MM.1S (cell line): ENCODE results near the gene ZBTB26.

Experiments
- DNase-seq: peaks from one replicate; pipeline ENCODE4 v3.0.0-alpha.2; 2015
- H2AFZ ChIP-seq: fragments of 300-600 bp; sonication (generic); 2 replicates; pipeline ENCODE4 v1.6.0; 2016; ENCODE audit warnings: antibody characterized with exemption, low read length
- H3F3A ChIP-seq: fragments of 300-600 bp; sonication (generic); 2 replicates; pipeline ENCODE4 v1.6.1; 2016; ENCODE audit warnings: mild to moderate bottlenecking, antibody characterized with exemption, low read length, moderate library complexity, mixed read lengths; ENCODE audit not compliant: insufficient read depth
- H3K27ac ChIP-seq: fragments of 300-600 bp; sonication (generic); 2 replicates; pipeline ENCODE4 v1.5.1; 2016; ENCODE audit warnings: mild to moderate bottlenecking, low read length
- H3K27me3 ChIP-seq: fragments of 300-600 bp; sonication (generic); replicated peaks from 2 replicates; pipeline ENCODE4 v1.6.0; 2016; ENCODE audit warnings: low read length; ENCODE audit not compliant: insufficient read depth
- H3K36me3 ChIP-seq: fragments of 300-600 bp; sonication (generic); replicated peaks from 2 replicates; pipeline ENCODE4 v1.6.1; 2016; ENCODE audit warnings: mild to moderate bottlenecking, low read length, mixed read lengths; ENCODE audit not compliant: insufficient read depth
- H3K4me1 ChIP-seq: fragments of 300-600 bp; sonication (generic); 2 replicates; pipeline ENCODE4 v1.6.1; 2016; ENCODE audit warnings: low read length, mixed read lengths
- H3K4me2 ChIP-seq: fragments of 300-600 bp; sonication (generic); 2 replicates; pipeline ENCODE4 v1.6.0; 2016; ENCODE audit warnings: low read depth, low read length
- H3K4me3 ChIP-seq: fragments of 300-600 bp; sonication (generic); 2 replicates; pipeline ENCODE4 v1.5.1; 2016; ENCODE audit warnings: low read length, mixed read lengths
- H3K79me2 ChIP-seq: fragments of 300-600 bp; sonication (generic); 2 replicates; pipeline ENCODE4 v1.6.1; 2016; ENCODE audit warnings: mixed run types, low read length, mixed read lengths
- H3K9ac ChIP-seq: fragments of 300-600 bp; sonication (generic); 2 replicates; pipeline ENCODE4 v1.6.1; 2016; ENCODE audit warnings: low read length, mixed read lengths
- H3K9me2 ChIP-seq: fragments of 300-600 bp; sonication (generic); replicated peaks from 2 replicates; pipeline ENCODE4 v1.6.1; 2016; ENCODE audit warnings: mild to moderate bottlenecking, low read length, mixed read lengths; ENCODE audit not compliant: insufficient read depth
- H3K9me3 ChIP-seq: fragments of 300-600 bp; sonication (generic); replicated peaks from 2 replicates; pipeline ENCODE4 v1.6.1; 2016; ENCODE audit warnings: mild to moderate bottlenecking, low read length, mixed read lengths; ENCODE audit not compliant: insufficient read depth
- H4K20me1 ChIP-seq: fragments of 300-600 bp; sonication (generic); 2 replicates; pipeline ENCODE4 v1.6.1; 2016; ENCODE audit warnings: mild to moderate bottlenecking, low read length, moderate library complexity, mixed read lengths; ENCODE audit not compliant: insufficient read depth
- CTCF ChIP-seq: fragments of 300-600 bp; sonication (generic); IDR thresholded peaks from 2 replicates; pipeline ENCODE4 v1.5.1; 2016; ENCODE audit warnings: antibody characterized with exemption, low read length, mixed read lengths
- EZH2 ChIP-seq: fragments of 300-600 bp; sonication (generic); optimal IDR thresholded peaks from 2 replicates; pipeline ENCODE3; 2017; ENCODE audit warnings: low read depth, mild to moderate bottlenecking, antibody characterized with exemption, low read length, mixed read lengths
- EZH2phosphoT487 ChIP-seq: fragments of 300-600 bp; sonication (generic); IDR thresholded peaks from 2 replicates; pipeline ENCODE4 v1.6.1; 2018; ENCODE audit warnings: antibody characterized with exemption, low read length

The ZBTB26 gene

DNA sequence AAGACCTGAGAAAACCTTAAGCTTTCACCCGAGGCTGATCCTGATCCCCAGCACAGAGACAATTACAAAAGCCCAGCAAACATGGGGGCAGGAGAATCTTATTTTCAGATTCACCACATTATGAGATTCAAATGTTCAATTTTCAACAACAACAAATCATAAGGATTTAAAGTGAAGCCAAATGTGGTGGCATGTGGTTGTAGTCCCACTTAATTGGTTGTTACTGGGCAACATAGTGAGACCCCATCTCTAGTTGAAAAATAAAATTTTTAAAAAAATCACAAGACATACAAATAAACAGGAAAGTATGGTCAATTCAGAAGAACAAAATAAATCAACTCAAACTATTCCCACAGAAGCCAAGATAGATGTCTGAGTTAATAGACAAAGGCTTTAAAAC, 5.6 kb upstream of the ZBTB26 start:
- Histone ChIP-seq H3F3A (peaks cover 8% of the 10 kb centered on the region; the same call in 1 of the 2 replicates), H3K9me3 (no peaks in the 10 kb centered on the region), H3K4me3 (no peak overlapping the region), H3K36me3 (no peaks in the 10 kb centered on the region), H3K4me1 (peaks cover 9% of the 10 kb centered on the region; the same call in 1 of the 2 replicates), H3K9ac (no peak overlapping the region), H2AFZ (no peak overlapping the region), H3K27ac (no peak overlapping the region), H4K20me1 (no peaks in the 10 kb centered on the region), H3K27me3 (no peaks in the 10 kb centered on the region), H3K79me2 (peaks cover 44% of the 10 kb centered on the region), H3K4me2 (no peak overlapping the region), H3K9me2 (no peaks in the 10 kb centered on the region)
- TF ChIP-seq CTCF: no peak
- TF ChIP-seq EZH2: no peak
- DNase-seq: no peak

DNA sequence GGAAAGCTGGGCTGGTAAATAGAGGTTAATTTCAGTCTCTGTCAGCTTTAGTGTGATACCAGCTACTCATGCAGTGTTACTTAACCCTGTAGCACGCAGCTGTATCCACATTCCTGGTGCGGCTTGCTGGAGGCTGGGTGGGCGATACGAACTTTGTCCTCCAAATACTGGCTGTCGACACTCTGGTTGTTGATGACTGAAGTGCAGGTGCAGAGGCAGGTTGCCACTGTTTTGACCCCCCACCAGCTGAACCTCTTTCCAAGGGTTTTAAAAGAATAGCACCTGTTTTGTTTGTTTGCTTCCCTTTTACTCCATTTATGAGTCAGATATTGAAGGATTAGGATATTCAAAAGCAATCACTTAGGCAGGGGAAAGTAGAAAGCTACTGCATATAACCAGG, 5.2 kb upstream of the ZBTB26 start:
- H2AFZ ChIP-seq: no peak overlapping the region
- TF ChIP-seq EZH2 (no peak), EZH2phosphoT487 (no peak), CTCF (no peak)
- no peaks in the 10 kb centered on the region for H3K36me3 ChIP-seq
- peaks cover 44% of the 10 kb centered on the region for H3K79me2 ChIP-seq
- H3K27me3 ChIP-seq: no peaks in the 10 kb centered on the region
- no peaks in the 10 kb centered on the region for H3K9me3 ChIP-seq
- no peaks in the 10 kb centered on the region for H4K20me1 ChIP-seq
- peaks cover 6% of the 10 kb centered on the region; the same call in 1 of the 2 replicates for H3K4me1 ChIP-seq
- no peak overlapping the region for H3K4me3 ChIP-seq
- H3K27ac ChIP-seq: no peak overlapping the region
- H3K9me2 ChIP-seq: no peaks in the 10 kb centered on the region
- peaks cover 12% of the 10 kb centered on the region; the same call in 1 of the 2 replicates for H3F3A ChIP-seq
- no peak for DNase-seq
- H3K4me2 ChIP-seq: no peak overlapping the region
- no peak overlapping the region for H3K9ac ChIP-seq

DNA sequence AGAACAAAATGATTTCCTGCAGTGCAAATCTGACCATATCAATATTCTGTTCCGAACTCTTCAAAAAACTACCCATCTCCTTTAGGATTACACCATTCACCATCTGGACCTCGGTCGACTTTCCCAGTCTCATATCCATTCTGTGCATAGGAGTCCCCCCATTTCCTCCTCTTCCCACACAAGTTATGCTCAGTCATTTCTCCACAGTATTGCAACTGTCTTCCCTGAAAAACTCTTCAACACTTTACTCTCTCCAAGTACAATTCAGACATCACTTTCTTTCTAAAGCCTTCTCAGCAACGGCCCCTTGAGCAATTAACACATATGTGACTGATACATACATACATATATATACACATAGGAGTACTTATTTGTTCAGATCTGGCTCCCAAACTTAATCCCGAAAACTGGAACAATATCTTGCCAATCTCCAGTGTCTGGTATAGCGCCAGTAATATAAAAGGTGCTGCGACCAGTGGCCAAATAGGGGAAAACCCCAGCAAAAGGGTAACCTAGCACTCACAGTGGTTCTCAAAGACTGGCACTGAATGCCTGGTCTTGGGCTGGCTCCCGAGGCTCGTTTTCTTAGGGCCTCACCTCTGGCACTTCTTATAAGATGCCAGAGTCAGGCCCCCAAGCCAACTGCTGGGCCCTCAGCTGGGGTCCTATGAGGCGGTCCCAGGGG, 629 bp downstream of the ZBTB26 start:
- TF ChIP-seq CTCF (no peak), EZH2 (no peak), EZH2phosphoT487 (no peak)
- H4K20me1 ChIP-seq: no peaks in the 10 kb centered on the region
- H3K27ac ChIP-seq: peak overlapping the region; percentile 43; the same call in 1 of the 2 replicates
- no peaks in the 10 kb centered on the region for H3K9me2 ChIP-seq
- H3K4me3 ChIP-seq: peak overlapping the region; percentile 85
- no peaks in the 10 kb centered on the region for H3K27me3 ChIP-seq
- no peaks in the 10 kb centered on the region for H3K9me3 ChIP-seq
- DNase-seq: peak; percentile 46
- peak overlapping the region; percentile 57 for H3K4me2 ChIP-seq
- peaks cover 8% of the 10 kb centered on the region; the same call in 1 of the 2 replicates for H3K4me1 ChIP-seq
- 0 out of 2 replicates have a peak, but pooled peaks cover 10% of the 10 kb centered on the region for H3F3A ChIP-seq
- H3K36me3 ChIP-seq: no peaks in the 10 kb centered on the region
- peaks cover 65% of the 10 kb centered on the region for H3K79me2 ChIP-seq
- H2AFZ ChIP-seq: peak overlapping the region; percentile 89
- H3K9ac ChIP-seq: peak overlapping the region; percentile 77
